CD4-positive, alpha-beta T cell treated with Interleukin-21 for 1 hour (primary cell): ENCODE measurements around the gene TCEANC.

Experiments used
- DNase-seq: peaks from one replicate; pipeline ENCODE4 v3.0.0-alpha.2; 2020

Gene TCEANC

DNA sequence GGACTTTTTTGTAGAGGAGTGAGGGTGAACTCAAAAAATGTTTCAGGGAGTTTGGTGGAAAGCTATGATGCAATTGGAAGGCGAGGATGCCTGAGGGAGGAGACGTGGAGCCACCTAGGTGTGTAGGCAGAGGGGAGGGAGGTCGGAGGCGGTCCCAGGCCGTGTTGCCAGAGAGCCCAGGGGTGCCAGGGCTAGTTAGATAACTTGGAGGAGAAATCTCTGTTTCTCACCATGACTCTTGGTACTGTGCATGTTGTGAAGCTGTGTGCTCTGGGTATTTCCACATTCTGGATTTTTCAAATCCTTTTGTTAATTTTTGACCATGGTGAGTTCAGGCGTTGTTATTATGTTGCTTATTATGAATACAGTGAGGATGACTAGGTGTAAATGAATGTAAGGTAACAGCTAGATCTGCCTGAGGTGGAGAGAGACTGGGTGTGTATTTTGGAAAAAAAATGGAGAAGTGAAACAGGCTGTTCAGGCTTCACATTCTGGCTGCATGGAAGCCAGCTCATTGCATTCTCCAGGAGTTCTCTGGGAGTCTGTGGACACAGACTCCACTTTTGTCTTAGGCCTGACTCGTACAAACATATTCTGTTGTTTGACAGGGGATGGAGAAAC, 40.5 kb downstream of the TCEANC start:
- DNase-seq = no peak

- no peak for DNase-seq
Measured at GRCh38 chrX:13694359-13694758, 41.4 kb downstream of the TCEANC start.

DNA sequence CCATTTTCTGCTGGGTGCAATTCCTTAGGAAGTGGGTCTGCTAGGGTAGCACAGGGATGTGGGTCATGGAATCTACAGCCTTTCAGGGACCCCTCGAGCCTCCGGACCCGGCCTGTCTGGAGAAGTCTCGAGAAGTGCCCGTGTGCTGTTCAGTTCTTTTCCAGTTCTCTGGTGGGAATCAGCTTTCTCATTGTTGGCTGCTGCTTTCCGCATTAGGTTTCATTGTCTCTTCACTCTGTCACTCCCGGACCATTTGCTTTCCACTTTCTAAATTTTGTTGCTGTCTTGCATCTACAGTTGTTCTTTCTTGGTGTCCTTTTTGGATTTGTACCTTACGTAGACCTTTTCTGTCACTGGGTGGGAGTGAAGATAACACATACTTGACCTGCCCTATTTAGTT, 42.0 kb downstream of the TCEANC start:
- DNase-seq = no peak

GRCh38 chrX:13695601-13696115, 42.7 kb downstream of the TCEANC start:
- DNase-seq = no peak

GRCh38 chrX:13697455-13697854, 44.5 kb downstream of the TCEANC start:
- DNase-seq = no peak

DNA sequence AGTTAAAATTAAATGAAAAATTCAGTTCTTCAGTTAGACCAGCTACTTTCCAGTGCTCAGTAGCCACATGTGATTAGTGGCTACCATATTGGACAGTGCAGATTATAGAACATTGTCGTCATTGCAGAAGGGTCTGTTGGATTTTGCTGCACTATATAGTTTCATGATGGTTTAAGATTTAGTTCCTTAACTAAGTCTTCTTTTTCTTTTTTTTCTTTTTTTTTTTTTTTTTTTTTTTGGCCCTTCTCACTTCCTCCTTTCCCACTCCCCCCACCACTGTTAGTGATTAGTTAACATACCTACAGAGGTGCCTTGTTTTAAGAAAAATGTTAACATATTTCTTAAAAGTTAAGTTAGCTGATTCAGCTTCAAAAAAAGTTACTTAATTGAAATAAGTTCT, 45.0 kb downstream of the TCEANC start:
- no peak for DNase-seq

DNA sequence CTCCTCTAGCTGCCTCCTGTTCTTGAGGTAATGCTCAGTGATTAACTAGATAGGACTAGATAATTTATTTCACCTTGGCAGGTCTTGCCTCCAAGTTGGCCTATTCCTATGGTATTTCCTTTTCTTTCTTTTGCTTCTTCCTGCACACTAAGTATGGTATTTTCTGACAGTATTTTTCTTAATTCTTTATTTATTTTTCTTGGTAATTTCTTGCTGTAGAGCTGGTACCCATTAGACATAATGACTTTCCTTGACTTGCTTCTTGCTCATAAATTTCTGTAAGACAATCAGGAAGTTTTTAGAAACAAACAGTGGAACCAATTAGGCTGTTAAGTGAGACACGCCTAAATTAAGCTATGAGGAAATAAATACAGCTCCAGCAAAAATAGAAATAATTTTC, 45.5 kb downstream of the TCEANC start:
- DNase-seq = no peak

GRCh38 chrX:13699183-13699826, 46.4 kb downstream of the TCEANC start:
- no peak for DNase-seq

DNA sequence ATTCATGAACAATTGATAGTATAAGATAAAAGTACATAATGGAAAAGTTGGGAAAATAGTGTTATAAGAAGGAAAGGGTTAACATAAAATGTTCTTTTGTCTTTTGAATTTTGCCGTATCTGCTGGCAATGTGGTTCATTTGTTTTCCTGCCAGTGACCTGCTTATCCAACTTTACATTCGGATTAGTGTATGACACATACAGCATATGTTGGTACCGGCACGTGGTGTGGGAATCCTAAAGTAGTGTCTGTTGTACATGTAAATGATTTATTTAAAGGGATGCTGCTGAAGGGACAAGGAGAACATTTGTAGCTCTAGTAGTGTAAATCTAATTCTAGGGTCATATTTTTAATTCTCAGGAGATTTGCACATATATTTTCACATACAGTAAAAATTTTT, 47.4 kb downstream of the TCEANC start:
- no peak for DNase-seq

GRCh38 chrX:13702111-13702789, 49.3 kb downstream of the TCEANC start:
- DNase-seq = no peak

DNA sequence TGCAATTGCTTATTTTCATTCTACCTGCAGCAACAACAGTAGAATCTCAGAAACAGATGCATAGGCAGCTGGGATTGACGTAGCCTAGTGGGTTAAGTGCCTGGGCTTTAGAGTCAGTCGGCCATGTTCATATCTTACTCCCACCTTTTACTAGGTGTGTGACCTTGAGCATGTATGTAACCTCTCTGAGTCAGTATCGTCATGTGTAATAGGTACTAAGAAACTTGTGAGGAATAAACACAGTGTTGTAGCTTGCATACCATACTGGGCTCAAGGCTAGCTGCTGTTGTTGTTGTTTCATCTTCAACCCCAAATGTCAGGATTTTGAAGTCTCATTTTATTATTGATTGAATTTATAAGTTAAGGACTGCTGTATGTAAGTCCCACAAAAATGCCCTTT, 50.2 kb downstream of the TCEANC start:
- DNase-seq = no peak

GRCh38 chrX:13703589-13703988, 50.6 kb downstream of the TCEANC start:
- DNase-seq = no peak

- no peak for DNase-seq
Measured at GRCh38 chrX:13711141-13711540, 58.2 kb downstream of the TCEANC start.
